NCI-H1436 treated with DMSO at 0.1 percent for 48 hours (cell line): ENCODE measurements around the gene SIX5.

ENCODE experiments used
- DNase-seq: peaks from one replicate; lab custom pipeline; 2025; lab: John Stamatoyannopoulos, UW

Gene SIX5

GRCh38 chr19:45792470-45793177, 23.6 kb upstream of the SIX5 start, which contains the start of gene DMWD:
Gene DMWD, minus strand, starts transcription at chr19:45792845. Its CDS starts 89 bp downstream, at chr19:45792756.
- peak; percentile 93 for DNase-seq

GRCh38 chr19:45791744-45792469, 22.9 kb upstream of the SIX5 start:
- DNase-seq, result no peak

- no peak for DNase-seq
Measured at GRCh38 chr19:45790942-45791341, 21.9 kb upstream of the SIX5 start.

DNA sequence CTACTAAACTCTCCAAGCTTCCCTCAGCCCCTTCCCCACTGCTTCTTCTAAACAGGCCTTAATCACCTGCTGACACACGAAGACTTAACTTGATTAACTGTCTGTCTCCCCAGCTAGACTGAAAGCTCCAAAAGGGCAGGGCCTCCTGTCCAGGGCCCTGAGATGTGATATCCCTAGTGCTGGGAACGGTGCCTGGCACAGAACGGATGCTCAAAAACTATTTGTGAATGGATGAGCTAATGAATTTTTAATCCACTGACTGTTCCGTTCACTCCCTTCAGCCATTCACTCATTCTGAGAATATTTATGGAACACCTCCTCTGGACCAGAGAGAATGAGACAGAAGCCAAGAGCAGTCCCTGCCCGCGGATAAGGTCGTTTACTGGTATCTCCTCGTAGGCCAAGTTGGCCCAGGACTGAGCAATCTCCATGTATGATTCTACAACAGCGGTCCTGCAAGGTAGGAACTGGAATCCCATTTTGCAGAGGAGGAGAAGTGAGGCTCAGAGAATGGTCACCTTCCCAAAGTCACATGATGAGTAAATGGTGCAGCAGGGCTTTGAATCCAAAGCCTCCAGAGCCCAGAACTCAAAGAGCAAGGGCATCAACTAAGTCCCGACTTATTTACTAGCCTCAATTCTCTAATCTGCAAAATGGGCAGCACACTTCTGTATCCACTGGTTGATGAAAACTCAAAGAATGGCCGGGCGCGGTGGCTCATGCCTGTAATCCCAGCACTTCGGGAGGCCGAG, 20.2 kb upstream of the SIX5 start:
- DNase-seq, result no peak

- DNase-seq, result no peak
Measured at GRCh38 chr19:45786533-45786894, 17.5 kb upstream of the SIX5 start.

- no peak for DNase-seq
Measured at GRCh38 chr19:45785781-45786532, 16.9 kb upstream of the SIX5 start.

DNA sequence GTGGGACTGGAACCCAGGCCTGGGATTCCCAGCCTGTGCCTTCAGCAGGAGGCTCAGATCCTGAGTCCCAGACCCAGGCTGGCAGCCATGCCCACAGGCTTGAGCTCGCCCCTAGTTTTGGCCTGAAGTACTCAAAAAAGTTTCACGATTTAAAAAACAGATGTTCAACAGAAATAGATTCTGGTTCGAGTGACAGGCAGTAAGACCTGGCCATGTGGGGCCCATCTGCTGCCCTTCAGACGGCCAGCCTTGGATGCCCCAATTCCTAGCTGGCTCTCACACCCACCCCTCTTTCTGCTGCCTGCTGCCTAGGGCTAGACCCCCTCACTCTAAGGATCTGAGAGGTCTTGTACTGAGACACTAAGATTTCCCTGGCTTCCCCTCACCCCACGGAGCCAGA, 16.0 kb upstream of the SIX5 start:
- no peak for DNase-seq

DNA sequence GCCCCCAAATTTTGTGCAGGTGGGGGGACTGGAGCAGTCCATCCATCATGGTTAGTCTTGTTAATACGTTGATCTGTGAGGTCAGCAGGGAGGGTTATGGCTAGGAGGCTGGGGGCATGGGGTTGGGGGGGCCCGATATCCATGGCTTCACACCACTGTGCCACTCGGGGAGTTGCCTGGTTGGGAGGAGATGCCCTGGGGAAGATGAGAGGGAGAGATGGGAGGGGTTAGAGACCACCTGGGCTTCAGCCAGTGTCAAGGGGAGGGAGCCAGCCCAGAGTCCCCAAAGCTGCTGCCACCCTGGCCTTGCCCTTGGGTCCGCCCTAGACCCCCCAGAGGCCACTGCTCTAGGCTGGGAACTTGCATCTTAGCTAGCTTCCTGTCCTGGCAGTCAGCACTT, 15.0 kb upstream of the SIX5 start:
- DNase-seq, result no peak

GRCh38 chr19:45782820-45783785, 14.1 kb upstream of the SIX5 start:
- no peak for DNase-seq

- no peak for DNase-seq
Measured at GRCh38 chr19:45782162-45782691, 13.2 kb upstream of the SIX5 start, which contains the start of gene DMPK. Gene DMPK, minus strand, starts transcription at chr19:45782490. Its CDS starts 138 bp downstream, at chr19:45782352.

DNA sequence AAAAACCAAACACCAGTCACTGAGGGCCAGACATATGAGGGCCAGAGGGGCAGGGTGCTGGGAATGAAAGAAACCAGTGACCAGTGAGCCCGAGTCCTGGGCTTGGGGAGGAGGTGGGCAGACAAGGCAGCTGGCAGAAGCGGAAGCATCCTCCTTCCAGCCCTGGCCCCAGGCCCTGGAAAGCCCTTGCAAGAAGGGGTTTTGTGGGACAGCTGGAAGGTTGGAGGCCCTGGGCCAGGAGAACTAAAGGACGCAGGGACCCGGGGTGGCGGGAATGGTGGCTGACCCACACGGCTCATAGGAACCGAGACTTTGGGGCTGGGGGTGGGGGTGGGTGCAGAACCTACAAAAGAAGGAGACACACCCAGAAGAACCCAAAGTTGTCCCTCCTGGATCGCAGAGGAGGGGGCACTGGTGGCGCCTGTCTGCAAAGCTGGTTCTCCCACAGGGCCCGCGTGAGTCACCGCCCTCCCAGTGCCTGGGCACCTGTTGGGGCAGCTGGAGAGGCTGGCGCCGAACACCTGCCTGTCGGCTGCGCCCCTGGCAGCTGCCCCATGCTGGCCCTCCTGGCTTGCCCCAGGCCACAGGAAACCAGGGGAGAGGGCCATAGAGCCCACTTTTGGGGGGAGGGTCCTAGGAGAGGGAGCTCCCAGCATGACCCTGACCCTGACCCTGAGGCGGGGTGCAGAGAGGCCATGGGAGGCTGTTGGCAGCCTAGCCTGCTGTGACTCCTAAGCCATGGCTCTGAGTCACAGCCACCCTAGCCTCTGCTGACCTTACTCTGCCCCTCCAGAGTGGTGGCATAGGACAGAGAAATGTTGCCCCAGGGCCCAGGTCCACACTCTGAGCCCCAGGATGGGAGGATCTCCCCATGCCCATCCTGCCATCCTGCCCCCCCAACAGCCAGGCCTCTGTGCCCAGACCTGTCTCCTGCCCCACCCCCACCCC, 12.4 kb upstream of the SIX5 start:
- DNase-seq, result peak; percentile 36

DNA sequence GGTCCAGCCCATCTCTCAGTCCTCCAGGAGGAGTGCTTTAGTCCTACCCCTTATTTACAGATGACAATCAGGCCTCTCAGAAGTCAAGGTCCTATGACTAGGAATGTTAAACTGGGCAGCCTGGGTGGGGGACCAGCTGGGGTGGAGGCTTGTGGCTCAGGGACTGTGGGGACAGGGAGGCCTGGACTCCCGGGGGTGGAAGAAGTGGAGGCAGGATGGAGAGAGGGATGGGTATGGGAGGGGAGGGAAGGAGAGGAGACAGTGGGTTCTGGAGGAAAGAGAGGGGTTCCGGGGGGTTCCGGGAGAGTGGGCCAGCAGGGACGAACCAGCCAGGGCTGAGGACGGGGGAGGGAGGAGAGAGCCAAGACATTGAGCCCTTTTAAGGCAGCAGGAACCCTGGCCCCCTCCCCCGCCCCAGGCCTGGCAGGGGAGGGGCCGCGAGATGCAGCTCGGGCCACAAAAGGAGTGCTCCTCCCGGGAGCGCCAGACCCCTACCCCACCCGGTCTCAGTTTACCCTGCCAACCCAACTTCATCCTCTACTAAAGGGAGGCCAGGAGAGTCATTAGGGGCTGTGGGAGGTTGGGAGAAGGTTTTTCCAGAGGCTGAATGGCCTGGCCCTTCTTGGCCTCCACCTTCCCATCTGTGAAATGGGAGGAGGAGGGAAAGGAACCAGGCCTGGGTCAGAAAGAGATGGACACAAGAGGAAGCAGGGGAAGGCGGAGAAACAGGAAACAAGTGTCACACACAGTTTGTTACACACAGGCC, 11.6 kb upstream of the SIX5 start:
- no peak for DNase-seq

GRCh38 chr19:45780146-45780447, 11.0 kb upstream of the SIX5 start:
- no peak for DNase-seq

- DNase-seq, result peak; percentile 52
Measured at GRCh38 chr19:45779231-45780145, 10.4 kb upstream of the SIX5 start.

- DNase-seq, result no peak
Measured at GRCh38 chr19:45778010-45778661, 9.1 kb upstream of the SIX5 start.

- no peak for DNase-seq
Measured at GRCh38 chr19:45777395-45777961, 8.4 kb upstream of the SIX5 start.

- no peak for DNase-seq
Measured at GRCh38 chr19:45774765-45775164, 5.7 kb upstream of the SIX5 start.
